ENCODE measurements around the gene PARVA.
"Not testable (repeated sequence)": the region's sequence is repeated elsewhere in the genome, so short reads cannot be mapped to it uniquely, and the experiment has no call there.

Gene PARVA

GRCh38 chr11:12508151-12508751 is 130.9 kb downstream of the PARVA start:
- DNase-seq, result no peak

DNA sequence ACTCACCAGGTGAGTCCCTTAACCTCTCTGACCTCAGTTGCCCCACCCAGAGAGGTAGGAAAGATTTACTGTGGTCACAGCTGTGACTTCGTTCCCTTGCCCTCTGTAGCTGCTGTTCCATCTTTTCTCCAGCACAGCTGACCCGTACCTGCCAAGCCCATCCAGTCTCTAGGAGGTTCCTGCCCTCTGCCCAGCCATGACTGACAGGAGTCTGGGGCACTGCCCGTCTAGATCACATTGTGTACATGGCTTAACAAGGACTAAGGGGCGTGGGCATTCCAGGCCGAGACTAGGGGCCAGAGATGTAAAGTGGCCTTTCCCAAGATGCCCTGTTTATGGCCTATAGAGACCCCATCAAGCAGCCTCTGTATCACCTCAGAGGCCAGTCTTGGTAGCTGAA is 132.0 kb downstream of the PARVA start:
- no peak for DNase-seq

- no peak for DNase-seq
Measured at GRCh38 chr11:12512132-12512531, 134.8 kb downstream of the PARVA start.

DNA sequence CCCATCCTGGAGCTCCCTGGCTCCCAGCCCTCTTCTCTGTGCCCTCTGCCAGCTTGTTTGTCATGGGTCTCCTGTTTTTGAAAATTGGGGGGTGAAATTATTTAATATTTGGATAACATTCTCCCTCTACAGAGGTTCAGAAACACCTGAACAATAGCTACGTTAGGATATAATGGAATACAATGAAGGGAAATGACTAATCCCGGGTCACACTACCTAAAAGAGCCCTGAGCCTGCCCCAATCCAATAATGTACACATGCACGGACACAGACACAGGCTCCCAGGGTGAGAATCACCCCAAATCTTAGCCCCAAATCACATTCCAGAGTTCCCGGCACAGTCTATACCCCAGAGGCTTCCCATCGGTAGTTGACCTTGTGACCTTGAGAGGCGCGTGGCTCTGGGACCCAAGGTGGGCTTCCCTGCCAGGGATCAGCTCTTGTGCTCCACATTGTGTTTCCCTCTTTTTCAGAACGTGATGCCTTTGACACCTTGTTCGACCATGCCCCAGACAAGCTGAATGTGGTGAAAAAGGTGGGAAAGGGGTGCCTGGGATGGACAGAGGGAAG is 135.5 kb downstream of the PARVA start:
- no peak for DNase-seq

- no peak for DNase-seq
Measured at GRCh38 chr11:12516387-12517105, 139.2 kb downstream of the PARVA start.

GRCh38 chr11:12517306-12517705 is 139.9 kb downstream of the PARVA start:
- no peak for DNase-seq

- no peak for DNase-seq
Measured at GRCh38 chr11:12517741-12518140, 140.4 kb downstream of the PARVA start.

- DNase-seq, result no peak
Measured at GRCh38 chr11:12518606-12519385, 141.4 kb downstream of the PARVA start.

GRCh38 chr11:12520054-12520453 is 142.7 kb downstream of the PARVA start:
- no peak for DNase-seq

- DNase-seq, result not testable (repeated sequence)
Measured at GRCh38 chr11:12520576-12520975, 143.2 kb downstream of the PARVA start.

- DNase-seq, result no peak
Measured at GRCh38 chr11:12523180-12523924, 146.0 kb downstream of the PARVA start.

DNA sequence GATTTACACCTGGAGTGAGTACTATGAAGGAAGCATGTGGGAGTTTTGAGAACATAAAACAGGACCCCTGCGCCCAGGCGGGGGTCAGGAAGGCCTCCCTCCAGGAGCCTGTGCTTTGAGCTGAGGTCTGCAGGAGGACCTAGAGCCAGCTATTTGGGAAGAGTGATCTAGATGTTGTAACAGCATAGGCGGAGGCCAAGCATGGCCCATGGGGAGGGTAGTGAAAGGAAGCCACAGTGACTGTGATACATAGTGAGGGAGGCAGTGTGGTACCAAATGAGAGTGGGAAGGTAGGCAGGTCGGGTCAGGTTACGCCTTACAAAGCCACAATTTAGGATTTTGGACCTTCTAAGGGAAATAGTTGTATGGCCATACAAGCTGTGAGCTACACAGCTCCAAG is 147.5 kb downstream of the PARVA start:
- no peak for DNase-seq

GRCh38 chr11:12525466-12526055 is 148.2 kb downstream of the PARVA start:
- DNase-seq, result no peak

- no peak for DNase-seq
Measured at GRCh38 chr11:12526789-12527188, 149.4 kb downstream of the PARVA start.

- no peak for DNase-seq
Measured at GRCh38 chr11:12528487-12528886, 151.1 kb downstream of the PARVA start.

DNA sequence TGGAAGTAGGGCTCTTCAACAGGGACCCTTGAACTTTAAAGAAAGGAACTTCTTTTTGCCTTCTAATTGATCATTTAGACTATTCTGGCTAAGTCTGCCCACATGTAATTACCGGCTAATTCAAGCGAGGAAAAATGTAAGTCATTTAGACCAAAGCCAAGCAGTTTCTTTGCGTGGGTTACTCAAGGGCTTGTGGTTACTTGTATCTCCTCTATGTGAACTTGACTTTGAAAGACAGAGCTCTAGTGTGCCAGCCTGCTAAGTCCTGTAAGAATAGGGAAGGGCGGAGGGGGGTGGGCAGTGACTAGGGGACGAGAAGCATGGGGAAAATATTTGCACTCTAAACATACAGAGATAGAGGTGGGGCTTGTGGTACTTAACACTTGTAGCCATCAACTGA is 151.7 kb downstream of the PARVA start:
- DNase-seq, result no peak

DNA sequence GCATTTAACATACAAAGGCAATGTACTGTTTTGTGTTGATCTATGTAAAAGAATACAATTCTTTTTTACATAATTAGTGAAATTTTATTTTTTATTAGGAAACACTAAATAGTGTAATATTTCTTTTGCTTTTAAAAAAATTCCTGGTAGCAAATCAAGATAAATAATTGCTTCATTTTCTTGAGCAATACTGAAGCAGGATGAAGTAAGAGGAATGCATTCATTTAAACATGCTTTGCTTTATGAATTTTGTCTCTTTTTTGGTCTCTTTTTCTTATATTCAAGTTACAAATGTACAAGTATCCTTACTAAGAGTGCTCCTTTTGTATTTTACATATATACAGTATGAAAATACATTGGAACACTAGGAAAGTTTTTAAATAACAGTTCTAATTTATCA is 152.4 kb downstream of the PARVA start:
- no peak for DNase-seq

DNA sequence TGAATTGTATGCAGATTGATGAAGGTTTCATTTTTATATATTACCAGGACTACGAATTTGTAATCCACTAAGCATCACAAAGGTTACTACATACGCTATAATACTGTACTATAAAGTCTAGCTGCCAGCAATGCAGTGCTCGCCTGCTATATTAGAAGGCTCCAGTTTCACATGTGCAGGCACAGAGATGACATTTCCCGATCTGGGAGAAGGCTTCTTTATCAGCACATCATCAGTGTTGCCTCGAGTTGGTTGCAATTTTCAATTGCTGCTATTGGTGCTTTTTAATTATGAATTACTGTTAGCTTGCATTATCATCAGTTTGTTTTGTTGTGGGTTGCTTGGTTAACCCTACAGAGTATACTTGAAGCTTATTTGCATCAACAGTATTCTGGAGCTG is 153.6 kb downstream of the PARVA start:
- DNase-seq, result no peak

DNA sequence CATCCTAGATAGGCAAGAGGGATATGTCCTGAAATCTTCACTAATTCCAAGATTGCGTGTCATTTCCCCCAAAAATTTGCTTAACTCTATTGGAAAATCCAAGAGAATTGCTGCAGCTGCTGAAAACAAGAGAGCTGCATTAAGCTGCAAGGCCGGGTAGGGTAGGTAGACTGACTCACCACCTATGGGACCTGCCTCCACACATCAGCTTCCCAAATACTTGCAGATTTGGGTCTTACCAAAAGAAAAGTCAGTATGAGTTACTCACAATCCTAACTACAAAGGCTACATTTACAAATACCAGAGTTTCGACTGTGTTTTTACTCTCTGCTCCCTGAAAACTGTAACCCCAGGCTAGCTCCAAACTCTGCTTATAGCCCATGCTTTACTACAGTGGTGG is 154.3 kb downstream of the PARVA start:
- no peak for DNase-seq

GRCh38 chr11:12532580-12532979 is 155.2 kb downstream of the PARVA start:
- DNase-seq, result no peak

- no peak for DNase-seq
Measured at GRCh38 chr11:12534549-12534948, 157.2 kb downstream of the PARVA start.

DNA sequence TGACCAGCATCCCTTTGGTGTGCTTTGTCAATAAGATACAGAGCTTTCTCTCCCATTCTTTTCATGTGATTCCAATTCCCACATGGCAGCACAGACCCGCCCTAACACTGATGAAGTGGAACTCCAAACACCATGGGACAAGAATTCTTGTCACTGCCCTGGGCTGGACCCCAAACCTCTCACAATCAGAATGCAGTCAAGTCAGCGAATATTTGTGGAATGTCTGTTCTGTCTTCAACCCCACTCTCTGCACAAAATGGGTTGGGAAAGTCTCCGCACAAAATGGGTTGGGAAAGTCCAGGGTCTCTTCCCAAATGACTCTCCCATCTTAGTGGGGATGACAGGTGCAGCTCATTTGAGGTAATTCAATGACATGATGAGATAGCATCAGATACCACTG is 157.9 kb downstream of the PARVA start:
- DNase-seq, result no peak

- DNase-seq, result no peak
Measured at GRCh38 chr11:12536566-12536965, 159.2 kb downstream of the PARVA start.
